GM12878 (cell line): ENCODE data around the gene CDHR2. TPM values are rescaled to one million over a fixed set of nuclear protein-coding genes. Genes with fewer than 3 reads are reported as not detected.

Experiments
- ATAC-seq: fragments of 200-7000 bp; cut with Tn5 transposase; 3 replicates; pipeline ENCODE4 v1.9.1; 2020; ENCODE audit warnings: mild to moderate bottlenecking, moderate library complexity
- BruUV-seq: library from RNA; stranded (reverse); fragments of 400-500 nt; replicated peaks from 2 replicates; lab custom pipeline; 2021; lab: Mats Ljungman, UMichigan
- CTCF ChIA-PET: fragments of 300-600 bp; sonication (Branson Sonifier 250); formaldehyde crosslinking; extraction: SDS; loops from one replicate; lab custom pipeline; 2021; ENCODE audit warnings: inconsistent platforms; lab: Yijun Ruan, JAX
- POLR2A ChIA-PET: fragments of 350-600 bp; formaldehyde crosslinking; extraction: SDS; loops from one replicate; lab custom pipeline; 2021; ENCODE audit warnings: inconsistent platforms; lab: Charles Lee
- RAD21 ChIA-PET: fragments of 300-600 bp; sonication (Branson Sonifier 250); formaldehyde crosslinking; loops from one replicate; lab custom pipeline; 2023; ENCODE audit warnings: antibody characterized with exemption; ENCODE audit not compliant: unreplicated experiment; lab: Charles Lee
- SMC1A ChIA-PET: fragments of 300-600 bp; sonication (Branson Sonifier 250); formaldehyde crosslinking; loops from one replicate; lab custom pipeline; 2023; ENCODE audit not compliant: unreplicated experiment, uncharacterized antibody; lab: Charles Lee
- DNase-seq: peaks from one replicate; pipeline ENCODE4 v3.0.0-alpha.2; 2011; ENCODE audit warnings: low read depth, low spot score
- FAIRE-seq: peaks from 3 replicates; lab custom pipeline; 2011; peaks lifted over from hg19 to GRCh38; lab: Jason Lieb, UNC
- H2AFZ ChIP-seq: 2 replicates; pipeline ENCODE4 v1.6.0; 2011; ENCODE audit warnings: low read depth, low read length, control low read depth; ENCODE audit not compliant: control insufficient read depth
- H3K27ac ChIP-seq: 2 replicates; pipeline ENCODE4 v1.5.1; 2011; ENCODE audit warnings: control low read depth; ENCODE audit not compliant: control insufficient read depth, insufficient read depth
- H3K27me3 ChIP-seq, 2 experiments: replicated peaks in 1 of 2; 2 replicates each; pipeline versions ENCODE4 v1.6.0 to v1.6.1; 2011; ENCODE audit warnings: low read length in 1 of 2; ENCODE audit not compliant: control insufficient read depth in 2 of 2, insufficient read depth in 2 of 2
- H3K36me3 ChIP-seq, 2 experiments: 2 replicates each; pipeline ENCODE4 v1.5.1; 2011; ENCODE audit warnings: low read length in 1 of 2; ENCODE audit not compliant: control insufficient read depth in 2 of 2, insufficient read depth in 2 of 2
- H3K4me1 ChIP-seq: 2 replicates; pipeline ENCODE4 v1.6.1; 2011; ENCODE audit warnings: mild to moderate bottlenecking, low read length, moderate library complexity, mixed read lengths; ENCODE audit not compliant: control insufficient read depth, insufficient read depth
- H3K4me2 ChIP-seq: 2 replicates; pipeline ENCODE4 v1.6.0; 2011; ENCODE audit warnings: control low read depth; ENCODE audit not compliant: control insufficient read depth, insufficient read depth
- H3K4me3 ChIP-seq: fragments of 200-600 bp; sonication (generic); 2 replicates; pipeline ENCODE4 v1.5.1; 2016
- H3K79me2 ChIP-seq: 2 replicates; pipeline ENCODE4 v1.6.0; 2011; ENCODE audit warnings: low read length; ENCODE audit not compliant: control insufficient read depth, insufficient read depth
- H3K9ac ChIP-seq: 2 replicates; pipeline ENCODE4 v1.8.0; 2011; ENCODE audit warnings: low read length, control low read depth, mixed read lengths; ENCODE audit not compliant: control insufficient read depth, insufficient read depth
- H3K9me3 ChIP-seq: replicated peaks from 3 replicates; pipeline ENCODE4 v1.5.1; 2011; ENCODE audit warnings: mild to moderate bottlenecking, low read length; ENCODE audit not compliant: control insufficient read depth, insufficient read depth
- H4K20me1 ChIP-seq: 2 replicates; pipeline ENCODE4 v1.6.0; 2011; ENCODE audit not compliant: control insufficient read depth, insufficient read depth
- CBFB ChIP-seq: IDR thresholded peaks from 2 replicates; pipeline ENCODE4 v1.6.1; 2016; ENCODE audit warnings: antibody characterized with exemption, low read depth
- FOS ChIP-seq: IDR thresholded peaks from 3 replicates; pipeline ENCODE4 v1.6.1; 2011; ENCODE audit warnings: borderline replicate concordance; ENCODE audit not compliant: insufficient read length; ENCODE audit errors: extremely low read depth
- MYB ChIP-seq: fragments of 150-350 bp; IDR thresholded peaks from 2 replicates; pipeline ENCODE4 v1.6.1; 2014; ENCODE audit warnings: mild to moderate bottlenecking, low read depth, low read length, borderline replicate concordance
- STAT3 ChIP-seq: IDR thresholded peaks from 2 replicates; pipeline ENCODE4 v1.6.1; 2011; ENCODE audit warnings: low read depth, low read length, improper control_type of control experiment
- SUPT20H ChIP-seq: IDR thresholded peaks from 2 replicates; pipeline ENCODE4 v1.6.1; 2011; ENCODE audit warnings: low read depth, mild to moderate bottlenecking, low read length, moderate library complexity, borderline replicate concordance; ENCODE audit not compliant: control insufficient read depth
- WGBS: methylation state at CpG from one replicate; pipeline ENCODE4 v1.1.6; 2016; ENCODE audit warnings: low lambda C conversion rate; ENCODE audit not compliant: insufficient replicate concordance, insufficient coverage; ENCODE audit errors: missing lambda C conversion rate; 5-methylcytosine and 5-hydroxymethylcytosine counted together
- in situ Hi-C: fragments of 300-500 bp; cut with MboI; formaldehyde crosslinking; loops from 9 replicates; pipeline ENCODE4 v1.14.3; 2018; ENCODE audit warnings: mixed read lengths
- intact Hi-C: fragments of 100-400 bp; cut with micrococcal nuclease; formaldehyde crosslinking; loops from one replicate; pipeline ENCODE4 v1.14.2; 2022; ENCODE audit not compliant: unreplicated experiment
- polyA plus RNA-seq, 11 experiments: library from polyadenylated mRNA; depleted of rRNA in 4 of 11; unstranded in 6 of 11; stranded (reverse) in 5 of 11; fragments of >200 nt; fragmentation: Nextera tagmentation in 4 of 11; fragmentation: Illumina TruSeq in 1 of 11; extraction: Ambion mirVana in 4 of 11; extraction: Trizol in 1 of 11; gene quantifications; 1 replicate in 1 of 11; 2 replicates in 10 of 11; pipeline versions ENCODE4 v1.2.1 to v1.2.3, GENCODE V29; 2011 to 2016; ENCODE audit warnings: inconsistent platforms in 2 of 11, missing spikeins in 2 of 11, low read depth in 1 of 11
- total RNA-seq, 4 experiments: library from RNA; depleted of rRNA in 3 of 4; stranded (reverse); fragments of >200 nt in 3 of 4; fragmentation: Illumina TruSeq in 1 of 4; extraction: Trizol in 1 of 4; gene quantifications; 2 replicates each; pipeline versions ENCODE4 v1.2.1 to v1.2.3, GENCODE V29; 2013 to 2021
- TF ChIP-seq, protein P1 (sequence below): fragments of 450-650 bp; IDR thresholded peaks from 2 replicates; pipeline ENCODE4 v1.6.1; 2017; ENCODE audit warnings: mild to moderate bottlenecking, moderate library complexity

The CDHR2 gene
- total and polyA plus RNA-seq, 10 of the 15 experiments (the other 5 are each of a cell fraction or from before 2014, with no cell fraction given): 0.03 to 0.46 (median 0.06) TPM; not detected in 5

- TF ChIP-seq, protein P1, sequence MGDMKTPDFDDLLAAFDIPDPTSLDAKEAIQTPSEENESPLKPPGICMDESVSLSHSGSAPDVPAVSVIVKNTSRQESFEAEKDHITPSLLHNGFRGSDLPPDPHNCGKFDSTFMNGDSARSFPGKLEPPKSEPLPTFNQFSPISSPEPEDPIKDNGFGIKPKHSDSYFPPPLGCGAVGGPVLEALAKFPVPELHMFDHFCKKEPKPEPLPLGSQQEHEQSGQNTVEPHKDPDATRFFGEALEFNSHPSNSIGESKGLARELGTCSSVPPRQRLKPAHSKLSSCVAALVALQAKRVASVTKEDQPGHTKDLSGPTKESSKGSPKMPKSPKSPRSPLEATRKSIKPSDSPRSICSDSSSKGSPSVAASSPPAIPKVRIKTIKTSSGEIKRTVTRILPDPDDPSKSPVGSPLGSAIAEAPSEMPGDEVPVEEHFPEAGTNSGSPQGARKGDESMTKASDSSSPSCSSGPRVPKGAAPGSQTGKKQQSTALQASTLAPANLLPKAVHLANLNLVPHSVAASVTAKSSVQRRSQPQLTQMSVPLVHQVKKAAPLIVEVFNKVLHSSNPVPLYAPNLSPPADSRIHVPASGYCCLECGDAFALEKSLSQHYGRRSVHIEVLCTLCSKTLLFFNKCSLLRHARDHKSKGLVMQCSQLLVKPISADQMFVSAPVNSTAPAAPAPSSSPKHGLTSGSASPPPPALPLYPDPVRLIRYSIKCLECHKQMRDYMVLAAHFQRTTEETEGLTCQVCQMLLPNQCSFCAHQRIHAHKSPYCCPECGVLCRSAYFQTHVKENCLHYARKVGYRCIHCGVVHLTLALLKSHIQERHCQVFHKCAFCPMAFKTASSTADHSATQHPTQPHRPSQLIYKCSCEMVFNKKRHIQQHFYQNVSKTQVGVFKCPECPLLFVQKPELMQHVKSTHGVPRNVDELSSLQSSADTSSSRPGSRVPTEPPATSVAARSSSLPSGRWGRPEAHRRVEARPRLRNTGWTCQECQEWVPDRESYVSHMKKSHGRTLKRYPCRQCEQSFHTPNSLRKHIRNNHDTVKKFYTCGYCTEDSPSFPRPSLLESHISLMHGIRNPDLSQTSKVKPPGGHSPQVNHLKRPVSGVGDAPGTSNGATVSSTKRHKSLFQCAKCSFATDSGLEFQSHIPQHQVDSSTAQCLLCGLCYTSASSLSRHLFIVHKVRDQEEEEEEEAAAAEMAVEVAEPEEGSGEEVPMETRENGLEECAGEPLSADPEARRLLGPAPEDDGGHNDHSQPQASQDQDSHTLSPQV: no peak
- TF ChIP-seq SUPT20H (no peak), MYB (no peak)
- TF ChIP-seq, all 136 proteins: peak for 0
Observed at GRCh38 chr5:176619569-176620332, 70.6 kb downstream of the CDHR2 start (continued).

DNA sequence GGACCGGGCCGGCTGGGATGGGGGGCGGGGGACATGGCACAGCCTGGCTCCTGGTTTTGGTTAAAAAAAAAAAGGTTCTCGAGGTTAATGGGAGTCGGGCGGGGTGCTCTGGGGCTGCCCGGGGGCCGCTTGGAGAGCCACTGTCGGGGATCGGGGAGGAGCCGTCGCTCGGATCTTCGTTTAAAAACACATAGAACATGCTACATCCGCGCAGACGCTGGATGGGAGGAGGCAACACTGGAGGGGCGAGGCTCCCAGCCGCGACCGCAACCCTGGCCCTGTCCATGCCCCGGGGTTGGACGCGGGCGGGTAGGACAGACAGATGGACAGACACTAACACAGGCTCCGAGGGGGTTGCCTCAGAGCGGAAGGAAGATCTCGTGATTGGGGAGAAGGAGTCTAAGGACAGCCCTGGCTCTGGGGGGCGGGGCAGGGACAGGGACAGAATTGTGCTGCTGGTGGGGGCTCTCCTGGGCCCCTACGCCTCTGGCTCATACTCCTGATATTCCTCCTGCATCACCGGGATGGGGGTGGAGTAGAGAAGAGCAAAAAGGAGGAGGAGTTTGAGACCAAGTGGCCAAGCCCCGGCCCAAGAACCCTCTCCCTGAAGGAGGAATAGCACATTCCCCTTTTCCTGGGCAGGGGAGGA is 71.3 kb downstream of the CDHR2 start:
- no peaks in the 10 kb centered on the region for H3K4me1 ChIP-seq
- ChIA-PET SMC1A (no interaction called here), RAD21 (no interaction called here), CTCF (interaction anchor here (0.8 to 2.1 kb wide), 2 partner anchors 40 to 127 kb away, joined by 3 to 7 read pairs; no protein-coding TSS in a partner anchor), POLR2A (interaction anchor here (0.7 kb wide), 1 partner anchor 1608 kb away, joined by 3 read pairs; no protein-coding TSS in a partner anchor)
- H3K36me3 ChIP-seq: no peaks in the 10 kb centered on the region
- TF ChIP-seq CBFB: no peak
- TF ChIP-seq FOS: no peak
- TF ChIP-seq STAT3: no peak
- FAIRE-seq (no peak), ATAC-seq (no peak), DNase-seq (no peak)
- H3K9ac ChIP-seq: no peak overlapping the region
- H3K27me3 ChIP-seq: peaks cover 4 to 7% of the 10 kb centered on the region in 2 experiments
- 5% methylated on average over 32 of the region's 32 CpGs for WGBS
- H3K4me3 ChIP-seq: no peak overlapping the region
- 0 out of 2 replicates have a peak overlapping the region, but pooled peaks have one; percentile 42 for H3K4me2 ChIP-seq
- no TSS peak for BruUV-seq
- H3K9me3 ChIP-seq: no peaks in the 10 kb centered on the region
- intact Hi-C loops: no loop called here
- no peaks in the 10 kb centered on the region for H4K20me1 ChIP-seq
- H2AFZ ChIP-seq: no peak overlapping the region
- in situ Hi-C loops: no loop called here
- no peaks in the 10 kb centered on the region for H3K79me2 ChIP-seq
- no peak overlapping the region for H3K27ac ChIP-seq
